Lung (tissue), 12 donors: ENCODE results near the gene GPR146. TPM values are rescaled to one million over a fixed set of nuclear protein-coding genes. Genes with fewer than 3 reads are reported as not detected.
A peak's percentile ranks its signal among the peaks of the same experiment; 100 is the strongest.

Experiments used
- ATAC-seq: fragments of 200-7000 bp; cut with Tn5 transposase; one replicate; pipeline ENCODE4 v1.9.1; 2020; ENCODE audit warnings: moderate number of reproducible peaks; ENCODE audit not compliant: insufficient read depth, low FRiP score
- DNase-seq, 3 donors: peaks; one replicate each; pipeline ENCODE4 v3.0.0-alpha.2; 2013 to 2017
- H3K27ac ChIP-seq, 2 donors: one replicate each; pipeline ENCODE4 v1.5.1; 2013; ENCODE audit warnings: mild to moderate bottlenecking in 2 of 2, moderate library complexity in 2 of 2, control low read depth in 1 of 2, inconsistent platforms in 1 of 2, low read depth in 1 of 2, low read length in 1 of 2
- H3K27me3 ChIP-seq, 3 donors: one replicate each; pipeline ENCODE4 v1.5.1; 2013; ENCODE audit warnings: low read length in 2 of 3; ENCODE audit not compliant: control insufficient read depth in 3 of 3, insufficient read depth in 3 of 3
- H3K36me3 ChIP-seq, 4 donors: one replicate each; pipeline ENCODE4 v1.5.1; 2013; ENCODE audit warnings: low read length in 4 of 4, mild to moderate bottlenecking in 1 of 4, moderate library complexity in 1 of 4; ENCODE audit not compliant: control insufficient read depth in 4 of 4, insufficient read depth in 4 of 4
- H3K4me1 ChIP-seq, 5 donors: one replicate each; pipeline ENCODE4 v1.5.1; 2013; ENCODE audit warnings: low read length in 5 of 5, mild to moderate bottlenecking in 2 of 5, moderate library complexity in 1 of 5; ENCODE audit not compliant: control insufficient read depth in 5 of 5, insufficient read depth in 5 of 5
- H3K4me3 ChIP-seq: one replicate; pipeline ENCODE4 v1.5.1; 2013; ENCODE audit warnings: mild to moderate bottlenecking, control low read depth, moderate library complexity
- H3K9ac ChIP-seq, 2 donors: one replicate each; pipeline ENCODE4 v1.5.1; 2013; ENCODE audit warnings: low read length in 2 of 2, control low read depth in 1 of 2; ENCODE audit not compliant: insufficient read depth in 1 of 2
- H3K9me3 ChIP-seq, 4 donors: one replicate each; pipeline ENCODE4 v1.5.1; 2013; ENCODE audit warnings: low read length in 3 of 4, mild to moderate bottlenecking in 1 of 4, moderate library complexity in 1 of 4; ENCODE audit not compliant: control insufficient read depth in 4 of 4, insufficient read depth in 3 of 4
- WGBS, 2 donors: extraction: QIAGEN DNeasy Blood & Tissue Kit; methylation state at CpG; one replicate each; pipeline ENCODE4 v1.1.7; 2013; 5-methylcytosine and 5-hydroxymethylcytosine counted together
- polyA plus RNA-seq, 2 donors: library from polyadenylated mRNA; stranded (reverse); fragments of 200-250 nt; gene quantifications; one replicate each; pipeline ENCODE4 v1.2.1, GENCODE V29; 2013
- total RNA-seq, 2 donors: library from RNA; depleted of rRNA in 1 of 2; stranded (reverse); fragments of >200 nt in 1 of 2; gene quantifications; one replicate each; pipeline ENCODE4 v1.2.1, GENCODE V29; 2014 to 2021
- TF ChIP-seq, protein P1 (sequence below): IDR thresholded peaks from 2 replicates; pipeline ENCODE4 v1.5.1; 2012; ENCODE audit warnings: mild to moderate bottlenecking; ENCODE audit errors: control extremely low read depth, extremely low read depth
- donor health status: control.
- donor health status: control.
- donor health status: Bipolar disorder and iron deficiency.
- donor health status: healthy.
- donor health status: DM: yes; HTN: yes; CAD: no.

The GPR146 gene
- total and polyA plus RNA-seq, 4 donors, result 13.7 to 27.1 (median 14.0) TPM

DNA sequence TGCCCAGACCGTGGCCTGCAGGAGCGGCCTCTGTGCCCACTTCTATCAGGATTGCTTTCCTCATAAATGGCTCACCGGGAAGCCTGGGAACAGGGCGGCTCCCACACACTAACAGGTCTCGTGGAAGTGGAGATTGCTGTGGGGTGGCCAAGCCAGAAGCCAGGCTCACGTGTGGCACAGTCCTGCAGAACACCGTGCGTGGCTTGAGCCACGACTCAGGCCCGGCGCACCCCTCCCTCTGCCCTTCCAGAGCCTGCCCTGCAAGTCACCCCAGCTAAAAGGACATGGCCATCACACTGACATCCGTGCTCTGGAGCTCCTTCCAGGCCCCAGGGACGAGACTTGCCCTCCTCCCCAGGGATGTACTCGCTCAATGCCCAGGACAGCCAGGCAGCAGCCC, 50.5 kb downstream of the GPR146 start:
- no peaks in the 10 kb centered on the region for H3K27me3 ChIP-seq
- H3K4me3 ChIP-seq, result no peak overlapping the region
- H3K9ac ChIP-seq, result no peak overlapping the region
- no peak overlapping the region for H3K27ac ChIP-seq
- H3K36me3 ChIP-seq, result peaks cover 0 to 19% (median 1%) of the 10 kb centered on the region in 4 donors
- peaks cover 0 to 3% (median 0%) of the 10 kb centered on the region in 4 donors for H3K9me3 ChIP-seq
- ATAC-seq, result no peak
- no peak for DNase-seq
- TF ChIP-seq, protein P1, sequence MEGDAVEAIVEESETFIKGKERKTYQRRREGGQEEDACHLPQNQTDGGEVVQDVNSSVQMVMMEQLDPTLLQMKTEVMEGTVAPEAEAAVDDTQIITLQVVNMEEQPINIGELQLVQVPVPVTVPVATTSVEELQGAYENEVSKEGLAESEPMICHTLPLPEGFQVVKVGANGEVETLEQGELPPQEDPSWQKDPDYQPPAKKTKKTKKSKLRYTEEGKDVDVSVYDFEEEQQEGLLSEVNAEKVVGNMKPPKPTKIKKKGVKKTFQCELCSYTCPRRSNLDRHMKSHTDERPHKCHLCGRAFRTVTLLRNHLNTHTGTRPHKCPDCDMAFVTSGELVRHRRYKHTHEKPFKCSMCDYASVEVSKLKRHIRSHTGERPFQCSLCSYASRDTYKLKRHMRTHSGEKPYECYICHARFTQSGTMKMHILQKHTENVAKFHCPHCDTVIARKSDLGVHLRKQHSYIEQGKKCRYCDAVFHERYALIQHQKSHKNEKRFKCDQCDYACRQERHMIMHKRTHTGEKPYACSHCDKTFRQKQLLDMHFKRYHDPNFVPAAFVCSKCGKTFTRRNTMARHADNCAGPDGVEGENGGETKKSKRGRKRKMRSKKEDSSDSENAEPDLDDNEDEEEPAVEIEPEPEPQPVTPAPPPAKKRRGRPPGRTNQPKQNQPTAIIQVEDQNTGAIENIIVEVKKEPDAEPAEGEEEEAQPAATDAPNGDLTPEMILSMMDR, result no peak
- 87 to 95% methylated on average over 14 of the region's 14 CpGs for WGBS, 2 donors
- peaks cover 0 to 20% (median 11%) of the 10 kb centered on the region in 5 donors for H3K4me1 ChIP-seq

DNA sequence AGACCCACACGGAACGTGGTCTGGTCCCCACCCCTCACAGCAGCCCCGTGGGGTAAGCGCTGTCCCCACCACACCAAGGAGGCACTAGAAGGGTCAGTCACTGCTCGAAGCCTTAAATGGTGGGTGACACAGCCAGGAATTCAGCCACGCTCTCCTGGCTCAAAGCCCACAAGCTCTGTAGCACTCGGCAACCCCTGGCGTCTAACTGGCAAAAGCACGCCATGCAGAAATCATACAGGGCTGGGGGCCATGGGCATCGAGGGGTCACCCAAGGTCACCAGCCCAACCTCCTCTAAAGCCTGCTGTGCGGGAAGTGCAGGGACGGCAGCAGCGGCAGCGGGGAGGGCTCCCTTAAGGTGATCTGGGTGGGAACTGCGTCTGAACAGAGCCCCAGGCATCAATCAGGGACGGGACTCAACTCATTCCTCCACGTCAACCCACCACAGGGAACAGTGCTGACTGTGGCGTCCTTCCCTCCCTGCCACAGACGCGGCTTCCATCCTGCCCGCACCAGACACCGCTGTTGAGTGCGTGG, 51.3 kb downstream of the GPR146 start:
- ATAC-seq (no peak), DNase-seq (peak; percentile 60 to 61 (median 61))
- peak overlapping the region in 1 of 2 donors; percentile 2 for H3K27ac ChIP-seq
- H3K36me3 ChIP-seq, result peaks cover 0 to 16% (median 1%) of the 10 kb centered on the region in 4 donors
- peaks cover 0 to 20% (median 11%) of the 10 kb centered on the region in 5 donors for H3K4me1 ChIP-seq
- H3K9ac ChIP-seq, result no peak overlapping the region
- H3K4me3 ChIP-seq, result no peak overlapping the region
- H3K27me3 ChIP-seq, result no peaks in the 10 kb centered on the region
- peaks cover 0 to 3% (median 0%) of the 10 kb centered on the region in 4 donors for H3K9me3 ChIP-seq
- whole genome bisulfite sequencing, 2 donors, result 75 to 83% methylated on average over 22 to 23 of the region's 23 CpGs
- TF ChIP-seq, protein P1, result no peak

DNA sequence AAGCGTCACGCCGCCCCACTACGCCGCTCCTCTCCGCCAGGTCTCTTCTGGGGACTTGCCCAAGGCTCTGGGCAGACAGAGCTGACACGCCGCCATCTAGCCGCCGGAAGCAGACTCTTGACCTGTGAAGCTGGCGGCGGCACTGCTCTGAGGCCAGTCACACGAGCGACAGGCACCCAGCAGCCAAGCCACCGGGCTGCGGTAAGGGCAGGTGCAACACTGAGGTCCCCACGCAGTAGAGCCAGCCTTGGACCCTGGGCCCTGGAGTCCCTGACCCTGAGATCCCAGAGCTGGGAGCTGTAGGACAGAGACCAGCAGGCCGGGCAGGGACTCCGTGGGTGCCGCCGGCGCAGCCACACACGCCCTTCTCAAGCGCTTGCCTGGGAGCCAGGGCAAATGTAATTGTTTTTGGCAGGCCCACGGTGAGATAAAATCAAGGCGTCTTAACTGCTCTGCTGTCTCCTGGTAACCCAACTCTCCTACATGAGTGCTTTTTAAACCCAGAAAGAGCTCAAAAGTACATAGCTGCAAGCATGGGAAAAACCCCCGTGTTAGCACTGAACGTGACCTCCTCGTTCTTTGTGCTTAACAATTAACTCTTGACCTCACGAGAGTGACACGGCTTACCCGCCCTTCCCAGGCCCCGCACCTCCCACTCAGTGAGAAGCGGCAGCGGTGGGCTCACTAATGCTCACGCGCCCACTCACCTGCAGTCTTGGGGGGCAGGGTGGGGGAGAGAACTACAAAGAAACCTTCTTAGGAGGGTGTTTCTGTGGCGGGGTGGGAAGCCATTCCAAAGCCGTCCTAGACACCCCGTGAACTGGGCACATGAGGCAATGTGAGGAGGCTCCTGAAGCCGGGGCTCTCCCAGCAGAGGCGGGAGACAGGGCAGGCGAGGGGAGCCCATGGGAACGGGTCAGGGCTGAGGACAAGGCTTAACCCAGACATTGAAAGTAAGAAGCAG, 52.1 kb downstream of the GPR146 start:
- Histone ChIP-seq H3K27me3 (no peaks in the 10 kb centered on the region), H3K27ac (peak overlapping the region in 1 of 2 donors; percentile 2), H3K4me3 (no peak overlapping the region), H3K4me1 (peaks cover 0 to 25% (median 11%) of the 10 kb centered on the region in 5 donors), H3K9ac (no peak overlapping the region), H3K9me3 (peaks cover 0 to 3% (median 0%) of the 10 kb centered on the region in 4 donors), H3K36me3 (peaks cover 0 to 16% (median 1%) of the 10 kb centered on the region in 4 donors)
- 67 to 79% methylated on average over 44 of the region's 44 CpGs for WGBS, 2 donors
- ATAC-seq, result peak; percentile 59
- DNase-seq, result peak in 2 of 3 donors; percentile 38 to 60
- TF ChIP-seq, protein P1, result no peak
